Suprapubic skin (tissue), 4 donors: ENCODE data around the gene SPACA4.

Experiments
- CTCF ChIP-seq, 2 donors: fragments of 200-600 bp in 1 of 2; fragments of 450-650 bp in 1 of 2; sonication (generic) in 1 of 2; IDR thresholded peaks; one replicate each; pipeline ENCODE4 v1.5.1; 2016 to 2019; ENCODE audit warnings: antibody characterized with exemption in 2 of 2, mild to moderate bottlenecking in 1 of 2, moderate library complexity in 1 of 2
- EP300 ChIP-seq: sonication (generic); formaldehyde crosslinking; IDR thresholded peaks from one replicate; pipeline ENCODE4 v1.6.1; 2017; ENCODE audit warnings: antibody characterized with exemption
- POLR2A ChIP-seq, 2 donors: fragments of 450-650 bp; IDR thresholded peaks; one replicate each; pipeline ENCODE4 v1.6.1; 2017; ENCODE audit warnings: antibody characterized with exemption in 2 of 2, mild to moderate bottlenecking in 2 of 2, moderate library complexity in 2 of 2
- POLR2AphosphoS5 ChIP-seq, 3 donors: sonication (generic); formaldehyde crosslinking; IDR thresholded peaks; one replicate each; pipeline ENCODE4 v1.6.1; 2017; ENCODE audit warnings: antibody characterized with exemption in 3 of 3

- no peak for TF ChIP-seq POLR2A (IDR thresholded peaks at IDR 0.05)
- TF ChIP-seq POLR2AphosphoS5 (IDR thresholded peaks at IDR 0.05): no peak
- no peak for TF ChIP-seq CTCF (IDR thresholded peaks at IDR 0.05)
- no peak for TF ChIP-seq EP300
Measured at GRCh38 chr19:48603449-48603848, 3.1 kb upstream of the SPACA4 start.
